Stomach (tissue), 19 donors: ENCODE measurements around the gene NPIPA3. TPM values are rescaled to one million over a fixed set of nuclear protein-coding genes. Genes with fewer than 3 reads are reported as not detected.
"Not testable (repeated sequence)": the region's sequence is repeated elsewhere in the genome, so short reads cannot be mapped to it uniquely, and the experiment has no call there.

Source experiments
- DNase-seq, 2 donors: peaks; one replicate each; pipeline versions ENCODE4 v3.0.0 to v3.0.0-alpha.2; 2013 to 2019
- H3K27ac ChIP-seq, 5 donors: fragments of 200-600 bp in 4 of 5; sonication (generic) in 4 of 5; one replicate each; pipeline ENCODE4 v1.5.1; 2013 to 2019; ENCODE audit warnings: mild to moderate bottlenecking in 1 of 5, moderate library complexity in 1 of 5
- H3K27me3 ChIP-seq, 3 donors: fragments of 200-600 bp; sonication (generic); one replicate each; pipeline ENCODE4 v1.5.1; 2017 to 2019; ENCODE audit warnings: mixed run types in 1 of 3
- H3K36me3 ChIP-seq, 4 donors: fragments of 200-600 bp; sonication (generic); 1 replicate in 3 of 4; 2 replicates in 1 of 4; pipeline ENCODE4 v1.5.1; 2016 to 2019
- H3K4me1 ChIP-seq, 4 donors: fragments of 200-600 bp; sonication (generic); one replicate each; pipeline ENCODE4 v1.5.1; 2016 to 2019
- H3K4me3 ChIP-seq, 4 donors: fragments of 200-600 bp; sonication (generic) in 3 of 4; one replicate each; pipeline ENCODE4 v1.5.1; 2016 to 2019; ENCODE audit warnings: mild to moderate bottlenecking in 1 of 4
- H3K9me3 ChIP-seq, 4 donors: fragments of 200-600 bp; sonication (generic); one replicate each; pipeline ENCODE4 v1.5.1; 2016 to 2019
- EP300 ChIP-seq: sonication (generic); formaldehyde crosslinking; IDR thresholded peaks from one replicate; pipeline ENCODE4 v1.6.1; 2017; ENCODE audit warnings: antibody characterized with exemption
- POLR2A ChIP-seq, 4 donors: fragments of 450-650 bp; IDR thresholded peaks; one replicate each; pipeline ENCODE4 v1.6.1; 2016; ENCODE audit warnings: antibody characterized with exemption in 4 of 4, control low read depth in 2 of 4, mild to moderate bottlenecking in 1 of 4, moderate library complexity in 1 of 4
- POLR2AphosphoS5 ChIP-seq, 3 donors: sonication (generic); formaldehyde crosslinking; IDR thresholded peaks; one replicate each; pipeline ENCODE4 v1.6.1; 2016; ENCODE audit warnings: antibody characterized with exemption in 3 of 3
- WGBS, 5 donors: extraction: QIAGEN DNeasy Blood & Tissue Kit in 3 of 5; methylation state at CpG; one replicate each; pipeline versions ENCODE4 v1.1.5 to v1.1.7; 2013 to 2018; 5-methylcytosine and 5-hydroxymethylcytosine counted together
- intact Hi-C: fragments of 100-400 bp; cut with DNase I; formaldehyde crosslinking; loops from one replicate; pipeline ENCODE4 v1.15.1; 2023; ENCODE audit warnings: low total_unique reads
- long read RNA-seq, 10 donors: transcript quantifications; one replicate each; lab custom pipeline, GENCODE V29; 2026
- polyA plus RNA-seq, 3 donors: library from polyadenylated mRNA; stranded (reverse); fragments of 200-250 nt; gene quantifications; one replicate each; pipeline ENCODE4 v1.2.3, GENCODE V29; 2013
- total RNA-seq, 5 donors: library from RNA; depleted of rRNA; stranded (reverse); fragments of >200 nt; gene quantifications; one replicate each; pipeline versions ENCODE4 v1.1.0 to v1.2.3, GENCODE V29; 2014 to 2016
- TF ChIP-seq, protein P1 (sequence below), 7 experiments: fragments of 450-650 bp in 4 of 7; fragments of 200-600 bp in 3 of 7; sonication (generic) in 3 of 7; IDR thresholded peaks; one replicate each; pipeline ENCODE4 v1.5.1; 2016 to 2019; ENCODE audit warnings: antibody characterized with exemption in 7 of 7, control low read depth in 2 of 7, mild to moderate bottlenecking in 1 of 7
- donor health status: healthy with polysubstance abuse.
- donor health status: Bipolar disorder and iron deficiency.
- donor health status: healthy.

Gene NPIPA3
- total RNA-seq (1 to 10 TPM in 1 of 5 donors, not detected in 4; 1.7 TPM), polyA plus RNA-seq (under 1 TPM in 1 of 3 donors, not detected in 2; 0.90 TPM)
- long read RNA-seq, donor 1: 0 reads
- long read RNA-seq, donor 2: 0 reads
- long read RNA-seq, donor 3: 0 reads
- long read RNA-seq, donor 4: 0 reads
- long read RNA-seq, donor 5: 0 reads
- long read RNA-seq, donor 6: 0 reads
- long read RNA-seq, donor 7: 0 reads
- long read RNA-seq, donor 8: 0 reads
- long read RNA-seq, donor 9: 0 reads
- long read RNA-seq, donor 10: 0 reads

DNA sequence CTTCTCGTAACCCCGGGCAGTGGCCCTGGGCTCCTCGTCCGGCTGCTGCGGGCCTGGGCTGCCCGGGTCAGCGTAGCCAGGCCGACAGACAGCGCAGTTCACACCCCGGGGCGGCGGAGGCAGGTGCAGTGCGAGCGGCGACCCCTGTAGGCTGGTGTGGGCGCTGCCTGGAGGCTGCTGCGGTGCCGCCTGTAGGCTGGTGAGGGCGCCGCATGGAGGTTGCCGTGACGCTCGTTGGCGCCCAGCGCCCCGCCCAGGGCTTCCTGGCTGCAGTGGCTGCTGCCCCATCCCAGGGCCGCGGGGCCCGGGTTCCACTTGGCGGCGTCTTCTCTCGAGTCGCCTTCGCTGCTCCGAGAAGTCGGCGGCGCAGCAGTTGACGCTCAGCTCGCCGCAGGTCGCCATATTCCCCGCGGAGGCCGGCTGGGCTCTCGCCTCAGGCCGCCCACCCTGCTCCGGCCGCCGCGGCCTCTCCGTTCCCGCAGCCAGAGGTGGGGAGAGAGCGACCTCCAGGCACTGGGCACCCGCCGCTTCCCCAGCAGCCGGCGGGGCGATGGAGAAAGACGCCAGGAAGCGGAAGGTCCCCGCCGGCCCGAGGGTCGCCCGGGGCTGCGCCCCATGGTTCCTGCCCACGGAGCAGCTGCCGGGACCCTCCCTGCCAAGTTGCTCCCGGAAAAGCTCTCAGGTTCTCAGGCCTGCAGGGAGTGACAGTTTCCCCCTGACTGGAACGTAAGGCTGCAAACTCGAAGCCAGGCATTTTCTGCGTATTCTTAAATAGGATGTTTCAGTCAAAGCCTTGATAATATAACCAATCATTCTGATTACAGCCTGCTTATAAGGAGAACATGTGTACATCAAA, at the start of gene NPIPA3:
Gene NPIPA3, plus strand, starts transcription at position 256 of the 856 bp plus-strand sequence. CDS start 5,533 bp downstream, outside the sequence.
- H3K4me3 ChIP-seq, H3K27me3 ChIP-seq, H3K9me3 ChIP-seq, H3K36me3 ChIP-seq, intact Hi-C loops, H3K4me1 ChIP-seq, H3K27ac ChIP-seq, DNase-seq: not testable (repeated sequence)
- WGBS, 5 donors: no CpG with 5 or more reads among the region's 73 CpGs

DNA sequence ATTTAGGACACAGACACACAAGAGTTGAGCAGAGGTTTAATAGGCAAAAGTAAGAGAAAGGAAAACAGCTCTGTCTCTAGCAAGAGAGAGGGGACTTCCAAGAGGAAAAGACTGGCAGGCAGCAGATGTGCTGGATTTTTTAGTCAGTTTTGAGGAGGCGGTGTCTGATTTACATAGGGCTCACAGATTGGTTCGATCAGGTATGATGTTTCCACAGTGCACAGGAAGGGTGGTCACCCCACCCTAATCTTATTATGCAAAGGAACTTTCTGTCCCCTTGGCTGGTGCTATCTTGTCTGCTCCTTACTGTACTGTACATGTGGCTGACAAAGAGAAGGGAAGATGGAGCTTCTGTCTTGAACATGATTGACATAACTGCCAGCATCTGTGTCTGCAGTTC, 45.1 kb upstream of the NPIPA3 start:
- H3K27me3 ChIP-seq: no peaks in the 10 kb centered on the region
- H3K9me3 ChIP-seq: no peaks in the 10 kb centered on the region
- peak overlapping the region in 4 of 5 donors; percentile 69 to 84 (median 78) for H3K27ac ChIP-seq
- no peak overlapping the region for H3K4me3 ChIP-seq
- TF ChIP-seq EP300: no peak
- TF ChIP-seq POLR2A (IDR thresholded peaks at IDR 0.05): no peak
- TF ChIP-seq, protein P1, sequence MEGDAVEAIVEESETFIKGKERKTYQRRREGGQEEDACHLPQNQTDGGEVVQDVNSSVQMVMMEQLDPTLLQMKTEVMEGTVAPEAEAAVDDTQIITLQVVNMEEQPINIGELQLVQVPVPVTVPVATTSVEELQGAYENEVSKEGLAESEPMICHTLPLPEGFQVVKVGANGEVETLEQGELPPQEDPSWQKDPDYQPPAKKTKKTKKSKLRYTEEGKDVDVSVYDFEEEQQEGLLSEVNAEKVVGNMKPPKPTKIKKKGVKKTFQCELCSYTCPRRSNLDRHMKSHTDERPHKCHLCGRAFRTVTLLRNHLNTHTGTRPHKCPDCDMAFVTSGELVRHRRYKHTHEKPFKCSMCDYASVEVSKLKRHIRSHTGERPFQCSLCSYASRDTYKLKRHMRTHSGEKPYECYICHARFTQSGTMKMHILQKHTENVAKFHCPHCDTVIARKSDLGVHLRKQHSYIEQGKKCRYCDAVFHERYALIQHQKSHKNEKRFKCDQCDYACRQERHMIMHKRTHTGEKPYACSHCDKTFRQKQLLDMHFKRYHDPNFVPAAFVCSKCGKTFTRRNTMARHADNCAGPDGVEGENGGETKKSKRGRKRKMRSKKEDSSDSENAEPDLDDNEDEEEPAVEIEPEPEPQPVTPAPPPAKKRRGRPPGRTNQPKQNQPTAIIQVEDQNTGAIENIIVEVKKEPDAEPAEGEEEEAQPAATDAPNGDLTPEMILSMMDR (IDR thresholded peaks at IDR 0.05): no peak
- TF ChIP-seq POLR2AphosphoS5 (IDR thresholded peaks at IDR 0.05): no peak
- no peak for DNase-seq
- H3K4me1 ChIP-seq: peaks cover 4 to 32% (median 19%) of the 10 kb centered on the region in 4 donors
- intact Hi-C loops: no loop called here
- H3K36me3 ChIP-seq: peaks cover 52 to 100% (median 99%) of the 10 kb centered on the region in 4 donors
- WGBS, 5 donors: 47 to 92% (median 66%) methylated on average over 2 of the region's 2 CpGs

DNA sequence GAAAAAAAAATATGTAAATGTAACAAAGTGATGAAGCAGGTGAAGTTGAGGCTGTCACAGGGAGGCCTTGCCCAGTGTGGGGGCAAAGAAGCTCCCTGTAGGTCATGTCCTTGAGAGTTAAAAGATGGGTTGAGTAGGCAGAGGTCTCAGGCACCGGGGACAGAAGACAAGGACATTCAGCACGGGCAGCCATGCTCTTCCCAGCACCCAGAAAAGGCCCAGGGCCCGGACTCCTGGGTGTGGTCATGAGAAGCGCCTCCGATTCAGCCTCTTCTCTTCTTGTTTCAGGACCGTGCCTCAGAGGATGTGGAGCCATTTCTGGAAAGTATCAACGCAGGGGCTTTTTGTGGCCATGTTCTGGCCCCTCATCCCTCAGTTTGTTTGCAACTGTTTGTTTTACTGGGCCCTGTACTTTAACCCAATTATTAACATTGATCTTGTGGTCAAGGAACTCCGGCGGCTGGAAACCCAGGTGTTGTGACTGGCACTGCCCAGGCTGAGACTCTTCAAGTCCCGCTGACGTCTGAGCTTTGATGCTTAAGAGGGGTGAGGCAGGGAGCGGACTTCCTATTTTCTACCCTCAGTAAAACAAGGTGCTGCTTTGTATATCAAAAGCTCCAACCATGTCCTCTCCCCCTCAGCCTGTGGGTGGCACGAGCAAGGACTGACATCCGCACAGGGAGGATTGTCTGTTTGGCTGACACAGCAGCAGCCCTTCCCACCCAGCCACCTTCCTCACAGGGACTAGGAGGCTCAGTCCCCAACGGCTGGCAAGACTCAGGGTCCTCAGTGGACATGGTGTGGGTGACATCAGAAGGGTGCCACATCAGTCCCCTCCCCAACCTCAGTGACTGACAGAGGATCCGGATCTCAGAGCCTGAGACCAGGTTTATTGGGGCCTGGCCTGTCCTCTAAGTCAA, 35.6 kb upstream of the NPIPA3 start:
- Histone ChIP-seq H3K27me3 (no peaks in the 10 kb centered on the region), H3K27ac (peak overlapping the region in 3 of 5 donors; percentile 29 to 82 (median 29))
- peak in 1 of 2 donors; percentile 29 for DNase-seq

DNA sequence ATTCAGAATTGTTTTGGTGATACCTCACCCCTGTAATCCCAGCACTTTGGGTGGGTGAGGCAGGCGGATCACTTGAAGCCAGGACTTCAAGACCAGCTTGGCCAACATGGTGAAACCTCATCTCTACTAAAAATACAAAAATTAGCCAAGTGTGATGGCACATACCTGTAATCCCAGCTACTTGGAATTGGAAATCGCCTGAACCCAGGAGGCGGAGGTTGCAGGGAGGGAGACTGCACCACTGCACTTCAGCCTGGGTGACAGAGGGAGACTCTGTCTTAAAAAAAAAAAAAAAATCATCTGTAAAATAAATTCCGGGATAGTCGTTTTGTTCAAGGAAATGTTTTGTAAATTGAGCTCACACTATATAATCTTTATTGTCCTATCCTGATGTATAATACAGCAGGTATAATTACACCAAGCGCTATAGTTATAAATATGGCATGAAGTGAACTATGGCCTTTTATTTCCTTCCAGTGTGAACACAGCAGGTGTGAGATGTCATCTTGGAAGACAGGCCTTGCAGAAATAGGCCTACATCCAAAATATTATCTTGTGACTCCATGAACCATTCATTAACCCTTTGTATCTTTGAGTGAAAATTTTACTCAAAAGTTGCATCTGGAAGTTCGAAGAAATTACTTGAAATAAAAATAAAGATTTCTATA, 34.5 kb upstream of the NPIPA3 start:
- TF ChIP-seq POLR2A (IDR thresholded peaks at IDR 0.05) (no peak), EP300 (no peak), POLR2AphosphoS5 (IDR thresholded peaks at IDR 0.05) (no peak)
- TF ChIP-seq, protein P1 (IDR thresholded peaks at IDR 0.05): no peak
- H3K27ac ChIP-seq: peak overlapping the region in 3 of 5 donors; percentile 29 to 82 (median 68)
- peaks cover 0 to 35% (median 25%) of the 10 kb centered on the region in 4 donors for H3K4me1 ChIP-seq
- no peak for DNase-seq
- intact Hi-C loops: no loop called here
- no peaks in the 10 kb centered on the region for H3K27me3 ChIP-seq
- no peak overlapping the region for H3K4me3 ChIP-seq
- 73 to 84% (median 80%) methylated on average over 7 of the region's 7 CpGs for WGBS, 5 donors
- no peaks in the 10 kb centered on the region for H3K9me3 ChIP-seq
- H3K36me3 ChIP-seq: peaks cover 44 to 60% (median 56%) of the 10 kb centered on the region in 4 donors

More for the DNA sequence above, 35.6 kb upstream of the NPIPA3 start:
- Histone ChIP-seq H3K36me3 (peaks cover 55 to 71% (median 66%) of the 10 kb centered on the region in 4 donors), H3K9me3 (no peaks in the 10 kb centered on the region), H3K4me1 (peaks cover 0 to 26% (median 17%) of the 10 kb centered on the region in 4 donors), H3K4me3 (no peak overlapping the region)
- intact Hi-C loops: no loop called here
- 68 to 77% (median 69%) methylated on average over 16 of the region's 16 CpGs for WGBS, 5 donors
- TF ChIP-seq POLR2AphosphoS5 (IDR thresholded peaks at IDR 0.05) (no peak), POLR2A (IDR thresholded peaks at IDR 0.05) (no peak), EP300 (no peak)
- TF ChIP-seq, protein P1 (IDR thresholded peaks at IDR 0.05): no peak
